Loucy (cell line): ENCODE results near the gene BSN.

Experiments
- H2AFZ ChIP-seq: fragments of 200-600 bp; sonication (generic); 2 replicates; pipeline ENCODE4 v1.6.0; 2016; ENCODE audit warnings: antibody characterized with exemption, mild to moderate bottlenecking, low read length, moderate library complexity
- H3F3A ChIP-seq: fragments of 200-600 bp; 2 replicates; pipeline ENCODE4 v1.6.0; 2016; ENCODE audit warnings: antibody characterized with exemption, low read depth, mild to moderate bottlenecking
- H3K27me3 ChIP-seq: fragments of 200-600 bp; sonication (generic); 2 replicates; pipeline ENCODE4 v1.6.1; 2014; ENCODE audit warnings: low read length, mild to moderate bottlenecking; ENCODE audit not compliant: insufficient read depth, poor library complexity, severe bottlenecking
- H3K36me3 ChIP-seq: fragments of 200-600 bp; sonication (generic); 2 replicates; pipeline ENCODE4 v1.6.1; 2016; ENCODE audit warnings: low read length; ENCODE audit not compliant: insufficient read depth
- H3K4me1 ChIP-seq: fragments of 200-600 bp; sonication (generic); 2 replicates; pipeline ENCODE4 v1.5.1; 2014; ENCODE audit warnings: low read length, mild to moderate bottlenecking; ENCODE audit not compliant: insufficient read depth, poor library complexity, severe bottlenecking
- H3K4me2 ChIP-seq: fragments of 200-600 bp; sonication (generic); 2 replicates; pipeline ENCODE4 v1.6.0; 2014; ENCODE audit warnings: antibody characterized with exemption, low read length, low read depth, mild to moderate bottlenecking; ENCODE audit not compliant: poor library complexity, severe bottlenecking
- H3K4me3 ChIP-seq: fragments of 200-600 bp; sonication (generic); 2 replicates; pipeline ENCODE4 v1.5.1; 2014; ENCODE audit warnings: low read length, mild to moderate bottlenecking, mixed read lengths; ENCODE audit not compliant: poor library complexity, severe bottlenecking
- H3K79me2 ChIP-seq: fragments of 200-600 bp; sonication (generic); 2 replicates; pipeline ENCODE4 v1.6.1; 2014; ENCODE audit warnings: low read length; ENCODE audit not compliant: insufficient read depth
- H3K9ac ChIP-seq: fragments of 200-600 bp; sonication (generic); 2 replicates; pipeline ENCODE4 v1.6.0; 2014; ENCODE audit warnings: mild to moderate bottlenecking, low read depth, low read length, moderate library complexity; ENCODE audit not compliant: poor library complexity, severe bottlenecking
- H3K9me2 ChIP-seq: fragments of 200-600 bp; sonication (generic); replicated peaks from 2 replicates; pipeline ENCODE4 v1.6.1; 2016; ENCODE audit warnings: low read depth, low read length, mixed read lengths
- H3K9me3 ChIP-seq: fragments of 200-600 bp; sonication (generic); 2 replicates; pipeline ENCODE4 v1.6.1; 2014; ENCODE audit warnings: mild to moderate bottlenecking, antibody characterized with exemption, low read length, low read depth; ENCODE audit not compliant: insufficient read depth
- H4K20me1 ChIP-seq: fragments of 200-600 bp; sonication (generic); 2 replicates; pipeline ENCODE4 v1.6.0; 2014; ENCODE audit warnings: antibody characterized with exemption, low read length, mild to moderate bottlenecking; ENCODE audit not compliant: insufficient read depth, poor library complexity, severe bottlenecking
- EZH2phosphoT487 ChIP-seq: fragments of 200-600 bp; IDR thresholded peaks from 2 replicates; pipeline ENCODE4 v1.6.1; 2018; ENCODE audit warnings: antibody characterized with exemption, mild to moderate bottlenecking, moderate library complexity, borderline replicate concordance
- TF ChIP-seq, protein P1 (sequence below): fragments of 200-600 bp; sonication (generic); conservative IDR thresholded peaks from 2 replicates; pipeline ENCODE4 v1.5.1; 2014; ENCODE audit warnings: mild to moderate bottlenecking, antibody characterized with exemption, low read length

The BSN gene

DNA sequence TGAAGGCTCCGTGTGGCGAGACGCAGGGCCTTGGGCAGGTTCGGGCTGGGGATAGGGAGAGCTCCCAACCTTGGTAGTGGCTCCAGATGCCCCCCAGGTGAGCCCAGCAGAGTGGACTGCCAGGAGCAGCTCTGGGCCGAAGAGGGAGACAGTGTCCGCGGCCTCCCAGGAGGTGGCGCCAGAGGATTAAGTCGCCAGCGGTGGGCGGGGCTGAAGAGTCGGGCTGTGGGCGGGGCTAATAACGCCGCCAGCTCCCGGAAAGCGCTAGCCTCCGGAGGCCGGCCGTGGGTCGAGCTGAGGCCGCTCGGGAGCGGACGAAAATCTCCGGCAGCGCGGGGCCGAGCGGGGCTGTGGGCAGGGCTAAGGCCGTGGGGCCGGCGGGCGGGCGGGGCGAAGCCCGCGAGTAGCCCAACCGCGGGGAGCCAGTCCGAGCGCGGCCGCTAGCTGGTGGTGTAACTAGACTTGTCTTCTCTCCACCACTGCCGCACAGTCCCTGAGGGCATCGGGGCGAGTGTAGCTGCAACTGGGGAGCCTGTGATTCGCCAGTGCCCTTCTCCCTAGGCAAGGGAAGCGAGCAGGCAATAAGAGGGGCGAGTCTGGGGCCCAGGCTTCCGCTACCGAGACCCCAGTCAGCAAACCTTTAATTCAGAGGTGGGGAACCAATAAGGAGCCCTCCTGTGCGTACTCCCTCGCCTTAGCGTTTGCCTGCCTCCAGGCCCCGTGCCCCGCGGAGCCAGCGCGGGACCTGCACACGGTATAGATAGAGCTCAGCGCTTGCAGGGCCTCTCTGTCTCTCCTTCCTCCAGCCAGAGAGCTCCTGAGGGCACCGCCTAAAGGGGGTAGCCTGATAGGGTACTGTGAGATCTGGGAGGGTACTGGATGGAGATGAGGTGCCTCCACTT is 14.4 kb upstream of the BSN start:
- H2AFZ ChIP-seq = peak overlapping the region; percentile 97
- H4K20me1 ChIP-seq = no peaks in the 10 kb centered on the region
- no peaks in the 10 kb centered on the region for H3K79me2 ChIP-seq
- H3K9me2 ChIP-seq = no peaks in the 10 kb centered on the region
- H3K36me3 ChIP-seq = no peaks in the 10 kb centered on the region
- TF ChIP-seq, protein P1, sequence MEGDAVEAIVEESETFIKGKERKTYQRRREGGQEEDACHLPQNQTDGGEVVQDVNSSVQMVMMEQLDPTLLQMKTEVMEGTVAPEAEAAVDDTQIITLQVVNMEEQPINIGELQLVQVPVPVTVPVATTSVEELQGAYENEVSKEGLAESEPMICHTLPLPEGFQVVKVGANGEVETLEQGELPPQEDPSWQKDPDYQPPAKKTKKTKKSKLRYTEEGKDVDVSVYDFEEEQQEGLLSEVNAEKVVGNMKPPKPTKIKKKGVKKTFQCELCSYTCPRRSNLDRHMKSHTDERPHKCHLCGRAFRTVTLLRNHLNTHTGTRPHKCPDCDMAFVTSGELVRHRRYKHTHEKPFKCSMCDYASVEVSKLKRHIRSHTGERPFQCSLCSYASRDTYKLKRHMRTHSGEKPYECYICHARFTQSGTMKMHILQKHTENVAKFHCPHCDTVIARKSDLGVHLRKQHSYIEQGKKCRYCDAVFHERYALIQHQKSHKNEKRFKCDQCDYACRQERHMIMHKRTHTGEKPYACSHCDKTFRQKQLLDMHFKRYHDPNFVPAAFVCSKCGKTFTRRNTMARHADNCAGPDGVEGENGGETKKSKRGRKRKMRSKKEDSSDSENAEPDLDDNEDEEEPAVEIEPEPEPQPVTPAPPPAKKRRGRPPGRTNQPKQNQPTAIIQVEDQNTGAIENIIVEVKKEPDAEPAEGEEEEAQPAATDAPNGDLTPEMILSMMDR = peak; percentile 81
- TF ChIP-seq EZH2phosphoT487 = no peak
- peaks cover 4% of the 10 kb centered on the region for H3K4me1 ChIP-seq
- H3K9me3 ChIP-seq = no peaks in the 10 kb centered on the region
- no peaks in the 10 kb centered on the region for H3F3A ChIP-seq
- H3K4me3 ChIP-seq = peak overlapping the region; percentile 79
- H3K9ac ChIP-seq = peak overlapping the region; percentile 71
- H3K4me2 ChIP-seq = peak overlapping the region; percentile 93
- no peaks in the 10 kb centered on the region for H3K27me3 ChIP-seq

DNA sequence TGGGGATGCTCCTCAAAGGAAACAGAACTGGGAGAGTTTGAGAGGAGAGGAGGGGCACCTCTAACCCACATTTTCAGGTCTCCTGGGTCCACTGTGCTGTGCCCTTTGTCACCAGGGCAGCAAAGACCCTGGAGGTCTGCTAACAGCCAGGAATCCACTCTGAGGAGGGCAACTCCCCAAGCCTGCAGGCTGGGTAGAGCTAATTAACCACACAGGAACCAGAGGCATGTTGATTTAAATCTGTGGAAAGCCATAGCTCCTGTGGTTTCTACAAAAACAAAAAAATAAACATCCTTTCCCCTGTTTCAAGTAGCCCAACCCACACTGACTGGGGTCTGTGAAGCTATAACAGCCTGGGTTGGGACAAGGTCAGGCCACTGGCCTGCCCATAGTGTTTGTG is 2.2 kb upstream of the BSN start:
- Histone ChIP-seq H3K27me3 (no peaks in the 10 kb centered on the region), H3K4me3 (no peak overlapping the region), H3K36me3 (no peaks in the 10 kb centered on the region), H3K4me2 (no peak overlapping the region), H3K79me2 (no peaks in the 10 kb centered on the region), H3K9ac (no peak overlapping the region), H3K9me3 (no peaks in the 10 kb centered on the region), H4K20me1 (no peaks in the 10 kb centered on the region), H3K4me1 (peaks cover 8% of the 10 kb centered on the region), H2AFZ (no peak overlapping the region), H3F3A (no peaks in the 10 kb centered on the region), H3K9me2 (no peaks in the 10 kb centered on the region)
- TF ChIP-seq, protein P1 = no peak
- TF ChIP-seq EZH2phosphoT487 = no peak

DNA sequence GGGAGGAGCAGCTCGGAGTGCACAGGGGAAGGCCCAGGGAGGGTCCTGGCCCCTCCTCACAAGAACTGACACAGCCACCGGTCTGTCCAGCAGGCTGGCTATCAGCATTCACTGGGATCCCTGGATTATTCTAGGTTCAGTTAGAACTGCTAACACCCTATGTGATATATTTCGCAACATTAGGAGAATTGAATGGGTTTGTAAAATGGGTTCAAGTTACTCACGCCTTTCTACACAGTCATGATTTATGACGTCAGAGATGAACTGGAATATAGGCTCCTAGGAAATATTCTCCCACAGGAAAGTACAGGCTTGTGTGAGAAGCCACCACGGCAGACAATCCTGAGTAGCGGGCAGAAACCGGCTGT is 969 bp upstream of the BSN start:
- Histone ChIP-seq H3K9me2 (no peaks in the 10 kb centered on the region), H4K20me1 (no peaks in the 10 kb centered on the region), H3K9ac (peak overlapping the region; percentile 71), H3K4me3 (peak overlapping the region; percentile 94), H3K27me3 (no peaks in the 10 kb centered on the region), H3K36me3 (no peaks in the 10 kb centered on the region), H3F3A (no peaks in the 10 kb centered on the region), H3K4me1 (peaks cover 8% of the 10 kb centered on the region), H3K4me2 (peak overlapping the region; percentile 96), H3K79me2 (no peaks in the 10 kb centered on the region), H3K9me3 (no peaks in the 10 kb centered on the region), H2AFZ (peak overlapping the region; percentile 100; the same call in 1 of the 2 replicates)
- TF ChIP-seq, protein P1 = no peak
- TF ChIP-seq EZH2phosphoT487 = no peak
